HG03432 (cell line): ENCODE measurements around the gene NPIPB8.
"Not testable (repeated sequence)": the region's sequence is repeated elsewhere in the genome, so short reads cannot be mapped to it uniquely, and the experiment has no call there.

ENCODE experiments used
- ATAC-seq: cut with Tn5 transposase; IDR thresholded peaks from one replicate; pipeline ENCODE4 v1.9.1; 2021; ENCODE audit warnings: mild to moderate bottlenecking, moderate library complexity; ENCODE audit not compliant: unreplicated experiment

The NPIPB8 gene

DNA sequence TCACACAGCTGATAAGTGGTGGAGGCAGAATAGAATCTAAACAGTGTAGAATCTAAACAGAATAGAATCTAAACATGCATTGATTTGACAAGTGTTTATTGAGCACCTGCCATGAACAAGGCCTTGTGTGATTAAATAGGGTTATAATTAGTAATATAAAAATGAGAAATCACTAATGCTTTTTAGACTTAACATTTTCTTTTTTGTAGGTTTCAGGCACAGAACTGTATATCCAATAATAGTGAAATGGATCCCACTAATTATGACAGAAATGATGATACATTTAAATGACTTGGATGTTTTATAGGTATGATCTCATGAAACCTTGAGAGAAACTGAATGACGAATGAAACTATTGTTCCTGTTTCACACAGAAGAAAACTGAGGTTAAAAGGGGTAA is at the start of gene NPIPB8:
Gene NPIPB8 (plus strand): TSS at position 301 of the 400 bp plus-strand sequence. CDS start 296 bp downstream, outside the sequence.
- not testable (repeated sequence) for ATAC-seq

GRCh38 chr16:28589069-28589468 is 48.8 kb upstream of the NPIPB8 start:
- no peak for ATAC-seq

- ATAC-seq: no peak
Observed at GRCh38 chr16:28589930-28590329, 47.9 kb upstream of the NPIPB8 start.

- no peak for ATAC-seq
Observed at GRCh38 chr16:28590384-28591340, 47.2 kb upstream of the NPIPB8 start.

DNA sequence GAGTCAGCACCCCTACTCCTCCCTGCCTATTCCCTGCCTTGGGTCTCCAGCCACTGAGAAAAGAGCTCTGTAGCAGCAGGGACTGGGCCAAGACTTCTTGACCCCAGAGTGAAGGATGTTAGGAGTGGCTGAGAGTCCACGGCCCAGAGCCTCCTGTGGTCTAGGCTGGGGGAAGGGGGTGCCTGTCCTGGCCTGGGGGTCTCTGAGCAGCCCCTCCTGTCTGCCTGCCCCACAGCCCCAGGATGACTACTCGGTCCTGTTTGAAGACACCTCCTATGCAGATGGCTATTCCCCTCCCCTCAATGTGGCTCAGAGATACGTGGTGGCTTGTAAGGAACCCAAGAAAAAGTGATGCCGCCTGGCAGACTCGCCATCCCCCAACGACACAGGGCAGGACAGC is 46.5 kb upstream of the NPIPB8 start:
- ATAC-seq: no peak

GRCh38 chr16:28592511-28592910 is 45.4 kb upstream of the NPIPB8 start:
- no peak for ATAC-seq

GRCh38 chr16:28592979-28593553 is 44.8 kb upstream of the NPIPB8 start:
- no peak for ATAC-seq

DNA sequence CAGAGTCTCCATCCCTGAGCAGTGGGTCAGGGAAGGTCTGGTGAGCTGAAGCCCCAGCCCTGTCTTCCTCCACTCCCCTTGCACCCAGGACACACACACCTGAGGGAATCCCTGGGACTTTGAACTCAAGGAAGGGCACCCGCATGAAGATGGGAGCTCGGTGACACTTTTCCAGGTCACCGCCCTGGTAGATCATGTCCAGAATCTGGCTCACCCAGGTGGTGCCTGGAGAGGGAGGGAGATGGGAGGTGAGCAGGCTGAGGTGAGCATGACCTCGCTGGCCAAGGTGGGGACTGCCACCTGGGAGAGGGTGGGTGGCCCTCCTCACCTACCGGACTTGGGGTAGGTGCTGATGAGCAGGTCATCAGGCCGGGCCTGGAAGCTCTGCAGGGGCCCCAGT is 42.4 kb upstream of the NPIPB8 start:
- not testable (repeated sequence) for ATAC-seq

DNA sequence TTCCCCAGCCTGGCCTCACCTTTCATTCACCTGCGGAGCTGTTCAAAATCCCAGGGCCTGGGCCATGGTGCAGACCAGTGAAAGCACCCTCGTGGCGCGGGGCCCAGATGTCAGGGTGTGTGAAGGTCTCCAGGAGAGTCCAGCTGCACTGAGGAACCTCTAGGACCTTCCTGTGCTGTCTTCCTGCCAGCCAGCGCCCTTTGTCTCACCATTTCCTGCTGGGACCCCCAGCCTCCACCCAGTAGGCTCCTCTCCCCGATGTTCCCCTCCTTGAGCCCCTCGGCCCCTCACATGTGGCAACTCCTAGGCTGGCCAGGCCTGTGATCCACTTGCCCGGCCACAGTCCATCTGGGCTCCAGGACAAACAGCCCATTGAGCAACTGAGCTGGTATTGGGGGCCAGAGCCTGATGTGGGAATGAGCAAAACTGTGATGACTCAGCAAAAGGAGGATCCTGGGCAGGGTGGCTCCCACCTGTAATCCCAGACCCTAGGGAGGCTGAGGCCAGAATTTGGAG is 41.7 kb upstream of the NPIPB8 start:
- ATAC-seq: no peak

- ATAC-seq: no peak
Observed at GRCh38 chr16:28596840-28597691, 40.8 kb upstream of the NPIPB8 start, which contains the start of gene SULT1A2. Gene SULT1A2 (minus strand): TSS chr16:28597050. CDS start chr16:28595930, 1,120 bp downstream.

GRCh38 chr16:28597692-28598261 is 40.1 kb upstream of the NPIPB8 start:
- ATAC-seq: no peak

DNA sequence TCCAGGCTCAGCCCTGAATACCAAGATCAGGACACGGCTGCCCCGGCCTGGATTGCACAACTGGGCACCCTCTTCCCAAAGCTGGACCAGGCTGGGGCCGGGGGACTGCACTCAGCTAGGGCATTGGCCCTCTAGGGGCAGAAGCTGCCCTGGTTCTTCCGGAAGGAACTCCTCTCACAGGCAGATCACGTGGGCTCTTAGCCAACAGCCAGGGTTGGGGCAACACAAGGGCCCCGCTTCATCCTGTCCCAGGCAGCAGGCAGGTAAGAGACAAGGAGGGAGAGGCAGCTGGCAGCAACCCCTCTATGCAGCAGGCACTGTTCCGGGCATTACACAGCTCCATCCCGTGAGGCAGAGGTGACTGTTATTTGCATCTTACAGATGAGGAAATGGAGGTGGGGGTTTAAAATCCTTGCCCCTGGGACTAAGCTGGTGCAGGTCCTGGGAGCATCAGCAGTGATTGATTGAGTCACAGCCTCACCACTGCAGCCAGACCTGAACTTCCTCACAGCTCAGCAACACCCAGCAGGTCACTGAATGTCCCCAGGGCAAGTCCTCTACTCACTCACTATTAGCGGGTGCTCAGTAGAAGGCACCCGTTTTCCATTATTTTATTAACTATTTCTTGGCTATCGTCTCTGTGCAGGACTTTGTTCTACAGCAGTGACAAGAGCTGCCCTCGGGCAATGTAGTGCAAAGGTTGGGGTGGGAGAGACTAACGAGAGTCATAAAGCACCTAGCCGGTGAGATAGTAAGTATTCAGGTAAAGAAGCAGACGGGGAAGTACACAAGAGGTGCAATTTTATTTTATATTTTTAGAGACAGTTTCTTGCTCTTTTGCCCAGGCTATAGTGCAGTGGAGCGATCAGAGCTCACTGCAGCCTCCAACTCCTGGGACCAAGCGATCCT is 38.2 kb upstream of the NPIPB8 start:
- peak; percentile 55 for ATAC-seq

DNA sequence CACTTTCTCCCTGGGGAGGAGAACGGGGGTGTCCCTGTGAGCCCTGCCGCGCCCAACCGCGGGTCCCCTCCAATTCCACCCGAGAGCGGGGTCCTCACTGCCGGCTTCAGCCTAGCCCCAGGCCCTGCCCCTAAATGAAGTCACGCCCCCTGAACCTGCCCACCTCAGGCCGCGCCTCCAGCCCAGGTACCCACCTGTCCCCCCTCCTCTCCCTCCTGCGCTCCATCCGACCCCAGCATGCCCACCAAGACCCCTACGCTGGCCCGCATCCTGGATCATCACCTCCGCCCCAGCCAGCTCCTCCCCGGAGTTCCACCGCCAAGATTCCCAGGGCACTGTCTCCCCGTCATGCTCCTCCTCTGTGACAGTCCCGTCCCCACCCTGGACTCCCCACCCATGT is 36.9 kb upstream of the NPIPB8 start:
- not testable (repeated sequence) for ATAC-seq

GRCh38 chr16:28601589-28601988 is 36.3 kb upstream of the NPIPB8 start:
- ATAC-seq: not testable (repeated sequence)

GRCh38 chr16:28602062-28602461 is 35.8 kb upstream of the NPIPB8 start:
- not testable (repeated sequence) for ATAC-seq

GRCh38 chr16:28602529-28602928 is 35.3 kb upstream of the NPIPB8 start:
- no peak for ATAC-seq

DNA sequence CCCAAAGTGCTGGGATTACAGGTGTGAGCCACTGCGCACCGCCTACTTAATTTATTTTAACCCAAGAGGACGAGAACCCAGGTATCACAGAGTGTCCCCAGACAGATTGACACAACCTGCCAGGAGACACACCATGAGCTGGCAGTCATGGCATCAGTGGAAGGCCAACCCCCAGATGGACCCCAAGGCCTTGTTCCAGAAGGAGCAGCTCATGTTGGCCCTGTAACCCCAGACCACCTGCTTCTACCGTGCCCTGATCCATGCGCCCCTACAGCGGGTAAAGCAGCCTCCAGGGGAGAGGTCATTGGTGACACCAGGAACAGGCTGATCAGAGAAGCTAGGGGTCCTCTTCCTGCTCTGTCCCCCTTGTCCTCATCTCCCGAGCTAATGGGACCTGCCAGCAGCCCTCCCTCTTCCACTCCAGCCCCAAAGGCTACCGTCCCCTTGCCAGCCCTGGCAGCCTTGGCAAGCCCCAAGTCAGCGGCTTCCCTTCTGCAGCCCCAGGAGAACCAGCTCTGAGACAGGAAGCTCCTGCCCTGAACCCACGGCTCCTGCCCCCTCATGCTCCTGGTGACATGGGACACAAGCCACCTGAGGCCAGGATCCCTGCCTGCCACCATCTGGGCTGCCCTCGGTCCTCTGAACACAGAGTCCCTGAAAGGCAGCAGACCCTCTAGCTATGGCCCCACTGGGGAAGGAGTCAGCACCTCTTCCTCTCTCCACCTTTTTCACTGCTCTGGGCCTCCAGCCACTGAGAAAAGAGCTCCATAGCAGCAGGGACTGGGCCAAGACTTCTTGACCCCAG is 34.3 kb upstream of the NPIPB8 start:
- ATAC-seq: no peak

GRCh38 chr16:28604186-28604565 is 33.7 kb upstream of the NPIPB8 start:
- ATAC-seq: no peak
